HL-60 (cell line): ENCODE measurements around the gene PEX5.

ENCODE experiments used
- CTCF ChIP-seq: IDR thresholded peaks from one replicate; pipeline ENCODE4 v1.5.1; 2011; ENCODE audit warnings: low read length, control low read depth, inconsistent platforms; ENCODE audit not compliant: insufficient read depth
- GABPA ChIP-seq: IDR thresholded peaks from 2 replicates; pipeline ENCODE4 v1.6.1; 2012; ENCODE audit warnings: low read depth
- POLR2AphosphoS5 ChIP-seq: IDR thresholded peaks from 2 replicates; pipeline ENCODE4 v1.6.1; 2012; ENCODE audit warnings: low read depth

- TF ChIP-seq CTCF (no peak), GABPA (no peak), POLR2AphosphoS5 (no peak)
Observed at GRCh38 chr12:7259060-7259459, 69.6 kb downstream of the PEX5 start.
